Hematopoietic multipotent progenitor cell treated with erythropoietin and hydrocortisone succinate and interleukin-3 and kit ligand, for 6 days (in vitro differentiated cells): ENCODE data around the gene KIAA1217.

Source experiments
- DNase-seq: peaks from one replicate; pipeline ENCODE4 v3.0.0-alpha.2; 2015

KIAA1217 gene

DNA sequence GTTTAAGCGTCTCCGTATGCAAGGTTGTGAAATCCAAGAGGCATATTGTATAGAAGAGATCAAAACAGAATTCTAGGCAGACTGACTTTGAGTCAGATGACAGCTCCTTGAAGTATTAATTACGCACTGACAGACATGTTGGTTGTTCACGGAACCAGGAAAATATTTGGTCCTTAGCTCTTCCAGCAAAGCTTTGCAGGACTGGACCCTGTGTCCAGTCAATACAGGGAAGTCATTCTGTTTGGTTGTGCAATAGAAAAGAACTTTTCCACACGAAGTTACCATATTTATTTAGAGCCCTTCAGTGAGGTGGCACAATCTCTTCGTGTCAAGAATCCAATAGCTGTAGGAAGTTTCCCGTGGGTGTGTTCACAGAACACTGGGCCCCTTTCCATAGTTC is 309.5 kb downstream of the KIAA1217 start:
- DNase-seq, result no peak

DNA sequence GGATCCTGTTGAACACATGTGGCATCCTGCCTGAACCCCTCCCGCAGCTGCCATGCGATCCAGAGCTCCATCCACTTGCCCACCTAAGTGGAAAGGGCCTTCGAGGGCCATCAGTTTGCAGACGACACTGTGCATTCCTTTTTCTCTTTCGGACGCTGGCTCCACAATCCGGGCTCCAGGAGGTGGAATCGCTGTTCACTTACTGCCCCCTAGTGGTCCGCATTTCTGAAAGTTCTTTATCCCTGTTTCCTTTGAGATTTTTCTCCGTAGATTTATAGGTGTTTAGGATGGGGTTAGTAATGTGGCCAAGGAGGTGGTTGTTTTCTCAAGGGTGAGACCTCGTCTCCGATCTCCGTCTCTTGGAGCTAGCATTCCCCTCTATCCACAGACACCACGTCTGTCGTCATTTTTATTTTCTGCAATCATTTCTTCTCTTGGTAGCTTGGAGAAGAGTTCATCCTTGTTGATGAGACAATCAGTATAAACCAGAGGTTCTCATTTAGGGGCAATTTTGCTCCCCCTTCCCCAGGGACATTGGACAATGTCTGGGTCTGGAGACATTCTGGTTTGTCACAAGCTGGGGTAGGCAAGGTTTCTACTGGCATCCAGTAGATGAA is 310.2 kb downstream of the KIAA1217 start:
- peak; percentile 75 for DNase-seq

- no peak for DNase-seq
Observed at GRCh38 chr10:24519950-24520349, 311.0 kb downstream of the KIAA1217 start.

- no peak for DNase-seq
Observed at GRCh38 chr10:24524314-24524713, 315.4 kb downstream of the KIAA1217 start.

DNA sequence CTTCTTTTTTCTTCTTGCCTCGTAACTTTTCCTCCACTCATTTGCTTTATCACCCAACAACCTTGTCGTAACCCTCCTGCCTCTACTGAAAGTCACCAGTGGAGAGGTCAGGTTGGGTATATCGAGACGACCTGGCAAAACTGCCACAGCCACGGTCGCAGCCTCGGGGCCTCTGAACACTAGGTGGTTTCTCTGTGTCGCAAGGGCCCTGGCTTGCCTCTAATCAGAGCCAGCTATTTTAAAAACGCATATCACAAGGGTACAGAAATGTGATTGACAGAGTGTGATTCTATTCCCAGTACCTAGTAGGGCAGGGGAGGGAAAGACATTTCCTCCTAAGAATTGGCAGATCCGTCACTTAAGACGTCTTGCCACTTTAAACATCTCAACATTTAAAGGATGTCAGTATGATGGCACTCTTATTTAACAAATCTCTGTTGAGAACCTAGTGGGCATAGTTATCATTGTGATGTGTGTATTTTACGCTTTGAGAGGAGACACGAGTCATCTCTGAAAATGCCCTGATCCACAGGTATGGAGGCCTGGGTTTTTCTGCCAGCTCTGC is 317.2 kb downstream of the KIAA1217 start:
- no peak for DNase-seq

- DNase-seq, result no peak
Observed at GRCh38 chr10:24528946-24529345, 320.0 kb downstream of the KIAA1217 start.

DNA sequence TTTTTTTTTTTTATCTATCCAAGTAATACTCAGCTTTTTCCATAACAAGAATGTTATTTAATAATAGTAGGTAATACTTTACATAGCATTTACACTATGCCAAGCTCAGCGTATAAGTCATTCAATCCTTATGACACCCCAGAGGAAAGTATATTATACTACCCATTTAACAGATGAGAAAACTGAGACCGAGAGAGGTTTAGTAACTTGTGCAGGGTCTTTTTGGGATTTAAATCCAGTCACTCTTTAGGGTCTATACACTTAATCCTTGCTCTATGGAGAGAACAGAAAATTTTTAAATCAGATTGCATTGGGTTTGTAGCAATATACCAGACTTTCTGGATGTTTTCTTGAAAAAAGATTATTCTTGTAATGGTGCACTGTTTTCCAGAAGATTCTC is 322.5 kb downstream of the KIAA1217 start:
- DNase-seq, result no peak

DNA sequence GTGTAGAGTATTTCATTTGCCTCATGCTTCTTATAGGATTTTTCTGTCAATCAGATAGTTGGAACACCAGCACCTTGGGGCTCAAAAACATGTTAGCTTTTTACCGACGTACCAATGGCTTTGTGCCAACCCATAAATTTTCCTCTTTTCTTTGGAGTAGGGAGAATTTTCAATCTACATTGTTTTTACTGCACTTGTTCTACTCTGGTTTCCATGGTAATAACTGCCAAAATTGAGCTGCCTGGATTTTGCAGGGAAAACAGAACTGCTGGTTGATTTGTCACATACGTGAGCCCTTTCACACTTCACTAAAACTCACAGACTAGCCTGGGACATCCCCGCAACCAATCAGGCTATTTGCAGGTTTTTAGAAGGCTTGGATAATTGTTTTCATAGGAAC is 325.0 kb downstream of the KIAA1217 start:
- no peak for DNase-seq

DNA sequence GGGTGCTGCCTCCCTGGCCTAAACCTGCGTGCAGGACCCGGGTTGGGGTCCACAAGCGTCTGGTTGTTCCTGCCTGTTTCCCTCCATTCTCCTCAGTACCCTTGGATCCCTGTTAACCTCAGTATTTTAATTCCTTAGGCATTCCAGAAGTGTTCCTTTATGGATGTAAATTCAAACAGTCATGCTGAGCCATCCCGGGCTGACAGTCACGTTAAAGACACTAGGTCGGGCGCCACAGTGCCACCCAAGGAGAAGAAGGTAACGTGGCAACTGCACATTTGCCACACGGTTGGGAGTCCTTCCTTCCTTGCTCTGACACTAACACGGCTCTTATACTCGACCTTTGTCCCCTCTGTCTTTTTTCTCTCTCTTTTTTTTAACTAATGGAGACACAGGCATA is 327.7 kb downstream of the KIAA1217 start:
- no peak for DNase-seq

- DNase-seq, result no peak
Observed at GRCh38 chr10:24541239-24541753, 332.4 kb downstream of the KIAA1217 start.

DNA sequence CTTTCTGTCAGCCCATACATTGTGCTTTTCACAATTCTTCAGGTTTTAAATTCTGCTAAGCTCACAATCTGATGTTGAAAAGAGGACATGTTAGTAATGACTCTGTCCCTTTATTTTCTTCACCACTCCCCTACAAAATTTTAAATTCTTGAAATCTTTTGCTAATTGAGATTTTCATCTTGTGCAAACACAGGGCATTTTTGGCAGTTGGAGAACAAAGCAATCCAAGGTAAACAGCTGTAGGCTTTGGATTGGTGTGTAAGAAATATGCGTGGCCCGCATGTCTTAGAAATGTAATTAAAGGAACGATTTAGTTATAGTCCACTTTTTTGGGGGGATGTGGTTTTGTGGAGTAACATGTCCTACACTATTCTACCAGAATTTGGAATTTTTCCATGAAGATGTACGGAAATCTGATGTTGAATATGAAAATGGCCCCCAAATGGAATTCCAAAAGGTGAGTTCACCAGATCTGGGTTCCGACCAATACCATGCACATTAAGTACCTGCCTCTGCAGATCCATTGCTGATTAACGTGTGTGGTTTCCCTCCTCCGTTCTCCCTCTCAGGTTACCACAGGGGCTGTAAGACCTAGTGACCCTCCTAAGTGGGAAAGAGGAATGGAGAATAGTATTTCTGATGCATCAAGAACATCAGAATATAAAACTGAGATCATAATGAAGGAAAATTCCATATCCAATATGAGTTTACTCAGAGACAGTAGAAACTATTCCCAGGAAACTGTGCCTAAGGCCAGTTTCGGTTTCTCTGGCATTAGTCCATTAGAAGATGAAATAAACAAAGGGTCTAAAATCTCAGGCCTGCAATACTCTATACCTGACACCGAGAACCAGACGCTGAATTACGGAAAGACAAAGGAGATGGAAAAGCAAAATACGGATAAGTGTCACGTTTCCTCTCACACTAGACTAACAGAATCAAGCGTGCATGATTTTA is 333.7 kb downstream of the KIAA1217 start:
- no peak for DNase-seq

DNA sequence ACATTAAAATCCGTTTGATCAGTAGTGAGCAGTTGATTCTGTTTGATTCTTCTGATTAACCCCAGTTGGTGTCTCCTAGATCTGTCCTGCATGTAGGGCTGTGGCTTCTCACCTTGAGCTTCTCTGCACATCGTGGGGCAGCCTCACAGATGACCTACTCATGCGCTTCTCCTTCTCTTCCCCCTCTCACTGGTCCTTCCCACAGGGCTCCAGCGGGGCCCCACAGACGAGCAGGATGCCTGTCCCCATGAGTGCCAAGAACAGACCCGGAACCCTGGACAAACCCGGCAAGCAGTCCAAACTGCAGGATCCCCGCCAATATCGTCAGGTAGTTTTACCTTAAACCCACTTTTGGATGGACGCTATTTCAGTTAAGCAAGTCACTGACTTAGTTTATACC is 335.8 kb downstream of the KIAA1217 start:
- no peak for DNase-seq

DNA sequence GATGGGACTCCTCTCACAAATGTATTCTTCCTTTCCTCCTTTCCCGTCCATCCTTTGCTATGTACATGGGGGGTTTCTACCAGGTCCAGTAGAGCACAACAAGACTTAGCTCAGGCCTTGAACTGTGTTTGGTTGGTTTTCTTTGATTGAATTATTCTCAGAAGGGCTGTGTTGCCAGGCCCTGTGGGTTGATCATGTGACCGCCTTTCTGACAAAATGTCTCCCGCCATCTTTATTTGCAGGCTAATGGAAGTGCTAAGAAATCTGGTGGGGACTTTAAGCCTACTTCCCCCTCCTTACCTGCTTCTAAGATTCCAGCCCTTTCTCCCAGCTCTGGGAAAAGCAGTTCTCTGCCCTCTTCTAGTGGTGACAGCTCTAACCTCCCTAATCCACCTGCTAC is 336.6 kb downstream of the KIAA1217 start:
- DNase-seq, result no peak

- no peak for DNase-seq
Observed at GRCh38 chr10:24550680-24551079, 341.7 kb downstream of the KIAA1217 start.

DNA sequence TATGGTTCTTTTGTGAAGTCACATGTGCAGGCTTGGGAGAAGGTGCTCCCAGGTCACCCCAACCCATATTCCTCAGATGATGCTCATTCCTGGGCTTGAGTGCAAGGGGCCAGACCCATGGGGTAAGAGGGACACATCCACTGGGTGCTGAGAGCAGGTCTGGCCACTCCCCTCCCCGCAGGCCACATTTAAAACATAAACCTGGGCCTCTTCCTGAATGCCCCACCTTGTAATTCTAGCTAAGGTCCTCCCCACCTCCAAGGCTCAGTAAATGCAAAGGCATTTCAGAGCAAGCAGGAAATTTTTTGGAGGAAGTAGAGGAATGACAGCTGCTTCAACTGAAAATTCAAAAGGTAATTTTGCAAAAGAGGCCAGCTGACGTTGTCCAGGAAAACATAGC is 342.2 kb downstream of the KIAA1217 start:
- no peak for DNase-seq

- peak; percentile 48 for DNase-seq
Observed at GRCh38 chr10:24552346-24553016, 343.5 kb downstream of the KIAA1217 start.

DNA sequence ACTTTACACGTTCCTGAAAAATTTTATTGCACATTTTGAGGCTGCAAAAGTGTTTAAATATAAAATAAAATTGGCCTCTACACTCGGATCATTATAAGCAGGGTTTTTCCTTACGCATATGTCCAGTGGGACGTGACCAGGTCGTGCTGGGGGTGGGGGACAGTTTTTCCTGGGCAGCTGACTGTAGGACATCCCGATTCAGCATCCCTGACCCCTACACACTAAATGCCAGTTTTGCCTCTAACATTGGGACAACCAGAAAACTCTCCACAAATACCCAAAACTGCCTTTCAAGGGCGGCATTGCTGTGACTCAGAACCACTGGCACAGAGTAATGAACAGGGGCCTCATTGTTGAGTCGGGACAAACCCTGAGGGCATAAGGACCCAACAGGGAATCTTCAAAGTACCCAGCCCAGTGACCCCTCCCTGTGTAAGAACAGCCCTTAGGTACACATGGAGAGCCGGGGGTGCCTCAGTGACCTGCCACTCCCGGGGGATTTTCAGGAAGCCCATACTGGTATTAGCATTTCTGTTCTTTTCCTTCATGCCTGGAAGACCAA is 344.2 kb downstream of the KIAA1217 start:
- no peak for DNase-seq

DNA sequence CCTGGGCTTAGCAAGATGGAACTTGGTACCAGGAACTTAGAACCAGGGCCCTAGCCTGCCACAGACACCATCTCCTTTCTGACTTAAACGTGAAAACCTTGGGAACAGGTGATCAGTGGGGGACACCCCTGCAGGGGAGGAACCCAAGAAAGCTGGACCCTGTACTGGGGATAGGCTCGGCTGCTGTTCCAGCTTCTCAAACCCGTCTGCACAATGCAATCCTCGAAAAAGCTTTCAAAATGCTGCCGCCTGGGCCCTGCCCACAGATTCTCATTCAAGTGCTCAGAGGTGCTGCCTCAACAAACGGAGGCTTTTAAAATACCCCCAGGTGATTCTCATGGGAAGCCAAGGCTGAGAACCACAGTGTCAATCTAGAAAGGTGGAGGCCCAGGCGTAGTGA is 345.1 kb downstream of the KIAA1217 start:
- DNase-seq, result no peak

GRCh38 chr10:24556126-24556749 is 347.3 kb downstream of the KIAA1217 start:
- peak; percentile 31 for DNase-seq

DNA sequence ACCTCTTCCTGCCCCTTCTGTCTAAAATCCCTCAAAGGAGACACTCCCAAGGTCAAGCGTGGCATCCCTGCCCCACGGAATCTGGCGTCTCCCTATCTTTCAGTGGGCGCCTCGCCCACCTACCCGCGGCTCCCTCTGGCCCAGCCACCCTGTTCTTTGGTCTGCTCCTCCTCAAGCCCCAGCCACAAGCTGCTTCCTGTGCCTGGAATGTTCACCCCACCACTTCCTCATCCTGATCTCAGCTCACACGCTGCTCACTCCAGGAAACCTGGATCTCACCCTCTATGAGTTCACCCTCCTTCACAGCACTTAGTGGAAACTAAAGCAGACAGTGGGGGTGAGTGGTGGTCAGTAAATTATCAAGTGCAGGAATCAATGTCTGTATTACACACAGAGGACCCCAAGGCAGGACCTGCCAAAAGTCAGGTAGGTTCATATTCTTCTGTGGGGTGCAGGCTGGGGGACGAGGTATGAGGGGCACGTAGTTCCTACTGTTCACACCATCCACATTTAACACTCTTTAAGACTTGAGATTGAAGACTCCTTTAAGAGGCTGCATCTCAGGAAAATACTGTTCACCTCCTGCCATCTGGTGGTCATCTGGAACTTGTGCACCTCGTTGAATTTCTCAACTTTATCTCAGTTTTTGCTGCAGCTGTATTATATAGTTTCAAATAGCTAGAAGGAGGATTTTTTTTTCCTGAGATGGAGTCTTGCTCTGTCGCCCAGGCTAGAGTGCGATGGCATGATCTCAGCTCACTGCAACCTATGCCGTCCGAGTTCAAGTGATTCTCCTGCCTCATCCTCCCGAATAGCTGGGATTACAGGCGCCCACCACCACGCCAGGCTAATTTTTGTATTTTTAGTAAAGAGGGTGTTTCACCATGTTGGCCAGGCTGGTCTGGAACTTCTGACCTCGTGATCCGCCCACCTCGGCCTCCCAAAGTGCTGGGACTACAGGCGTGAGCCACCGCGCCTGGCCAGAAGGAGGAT is 348.1 kb downstream of the KIAA1217 start:
- peak; percentile 89 for DNase-seq

GRCh38 chr10:24561453-24561852 is 352.5 kb downstream of the KIAA1217 start:
- DNase-seq, result no peak
